Measurements from ENCODE around the gene STXBP5. TPM values are rescaled to one million over a fixed set of nuclear protein-coding genes. Genes with fewer than 3 reads are reported as not detected.

STXBP5 gene
- total and polyA plus RNA-seq, 2 experiments from 2014 or later, result 11.1 to 30.3 TPM

DNA sequence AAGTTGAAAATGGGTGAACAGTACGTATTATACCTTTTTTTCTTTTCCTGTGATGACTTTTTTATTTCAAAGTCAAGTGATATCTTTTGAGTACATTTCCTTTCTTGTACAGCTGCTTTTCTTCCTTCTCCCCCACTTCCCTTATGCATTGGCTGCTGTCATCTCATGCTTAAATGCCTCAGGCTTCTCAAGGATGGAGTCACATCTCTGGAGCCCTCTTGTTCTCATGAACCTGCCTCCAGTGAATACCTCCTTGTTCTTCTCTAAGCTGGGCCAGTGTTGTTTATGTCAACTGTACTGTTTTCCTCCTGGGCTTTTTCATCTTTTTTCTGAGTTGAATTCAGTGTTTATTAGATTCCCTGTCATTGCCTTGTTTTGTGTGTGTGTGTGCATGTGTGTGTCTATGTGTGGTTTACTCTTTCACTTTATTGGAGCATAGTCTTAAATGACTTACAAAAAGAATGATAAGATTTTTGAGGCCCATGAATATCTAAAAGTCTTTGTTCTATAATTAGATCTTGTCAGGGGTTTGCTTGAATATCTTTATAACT lies 23.6 kb downstream of the STXBP5 start:
- H3K27ac ChIP-seq, result no peak overlapping the region
- H3K79me2 ChIP-seq, result peaks cover 40% of the 10 kb centered on the region
- H3K9me3 ChIP-seq (ENCODE audit: low read depth), result no peaks in the 10 kb centered on the region
- no peaks in the 10 kb centered on the region for H4K20me1 ChIP-seq (ENCODE audit: insufficient read depth, poor library complexity, severe bottlenecking)
- H2AFZ ChIP-seq, result no peak overlapping the region
- H3K27me3 ChIP-seq, result no peaks in the 10 kb centered on the region
- H3K4me2 ChIP-seq, result no peak overlapping the region
- no peaks in the 10 kb centered on the region for H3K4me1 ChIP-seq (ENCODE audit: insufficient read depth)
- H3K36me3 ChIP-seq (replicated peaks; ENCODE audit: insufficient read depth, low read depth), result no peaks in the 10 kb centered on the region
- TF ChIP-seq EZH2 (IDR thresholded peaks at IDR 0.05; ENCODE audit: borderline replicate concordance) (no peak), EZH2phosphoT487 (IDR thresholded peaks at IDR 0.05; ENCODE audit: low read depth, severe bottlenecking, unreplicated experiment) (no peak)
- TF ChIP-seq, protein P1, sequence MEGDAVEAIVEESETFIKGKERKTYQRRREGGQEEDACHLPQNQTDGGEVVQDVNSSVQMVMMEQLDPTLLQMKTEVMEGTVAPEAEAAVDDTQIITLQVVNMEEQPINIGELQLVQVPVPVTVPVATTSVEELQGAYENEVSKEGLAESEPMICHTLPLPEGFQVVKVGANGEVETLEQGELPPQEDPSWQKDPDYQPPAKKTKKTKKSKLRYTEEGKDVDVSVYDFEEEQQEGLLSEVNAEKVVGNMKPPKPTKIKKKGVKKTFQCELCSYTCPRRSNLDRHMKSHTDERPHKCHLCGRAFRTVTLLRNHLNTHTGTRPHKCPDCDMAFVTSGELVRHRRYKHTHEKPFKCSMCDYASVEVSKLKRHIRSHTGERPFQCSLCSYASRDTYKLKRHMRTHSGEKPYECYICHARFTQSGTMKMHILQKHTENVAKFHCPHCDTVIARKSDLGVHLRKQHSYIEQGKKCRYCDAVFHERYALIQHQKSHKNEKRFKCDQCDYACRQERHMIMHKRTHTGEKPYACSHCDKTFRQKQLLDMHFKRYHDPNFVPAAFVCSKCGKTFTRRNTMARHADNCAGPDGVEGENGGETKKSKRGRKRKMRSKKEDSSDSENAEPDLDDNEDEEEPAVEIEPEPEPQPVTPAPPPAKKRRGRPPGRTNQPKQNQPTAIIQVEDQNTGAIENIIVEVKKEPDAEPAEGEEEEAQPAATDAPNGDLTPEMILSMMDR (IDR thresholded peaks at IDR 0.05; ENCODE audit: poor library complexity), result no peak
- no peaks in the 10 kb centered on the region for H3K9me2 ChIP-seq (replicated peaks; ENCODE audit: insufficient read depth)
- 97% methylated on average over 1 of the region's 1 CpG for WGBS (ENCODE audit: low lambda C conversion rate, missing lambda C conversion rate)
- H3K4me3 ChIP-seq, result no peak overlapping the region
- no peak for DNase-seq (ENCODE audit: low spot score)

DNA sequence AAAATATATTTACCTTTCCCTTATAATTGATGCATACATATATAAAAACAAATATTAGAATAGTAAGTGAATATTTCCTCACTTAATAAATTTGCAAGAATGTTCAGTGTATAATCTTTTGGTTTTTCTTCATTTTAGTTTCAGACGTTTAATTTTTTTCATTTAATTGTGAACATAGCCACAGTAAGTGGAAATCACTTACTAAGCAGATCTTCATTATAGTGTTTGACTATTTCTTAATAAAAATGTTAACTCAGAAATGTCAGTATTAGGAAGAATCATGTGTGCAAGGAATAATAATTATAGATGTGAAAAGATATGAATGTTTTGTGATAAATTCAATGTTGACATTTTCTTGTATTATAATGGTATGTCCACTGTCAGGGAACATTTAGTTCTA lies 27.4 kb downstream of the STXBP5 start:
- Histone ChIP-seq H4K20me1 (ENCODE audit: insufficient read depth, poor library complexity, severe bottlenecking) (no peaks in the 10 kb centered on the region), H3K9me3 (ENCODE audit: low read depth) (no peaks in the 10 kb centered on the region), H3K27me3 (no peaks in the 10 kb centered on the region), H3K4me3 (no peak overlapping the region), H3K4me1 (ENCODE audit: insufficient read depth) (no peaks in the 10 kb centered on the region), H3K79me2 (peaks cover 17% of the 10 kb centered on the region), H2AFZ (no peak overlapping the region), H3K36me3 (replicated peaks; ENCODE audit: insufficient read depth, low read depth) (no peaks in the 10 kb centered on the region), H3K9me2 (replicated peaks; ENCODE audit: insufficient read depth) (no peaks in the 10 kb centered on the region), H3K27ac (no peak overlapping the region), H3K4me2 (no peak overlapping the region)
- no peak for TF ChIP-seq EZH2 (IDR thresholded peaks at IDR 0.05; ENCODE audit: borderline replicate concordance)
- no peak for DNase-seq (ENCODE audit: low spot score)
- WGBS (ENCODE audit: low lambda C conversion rate, missing lambda C conversion rate), result 91% methylated on average over 1 of the region's 1 CpG

GRCh38 chr6:147234685-147235084 lies 30.5 kb downstream of the STXBP5 start:
- H2AFZ ChIP-seq, result no peak overlapping the region
- H3K79me2 ChIP-seq, result peaks cover 8% of the 10 kb centered on the region
- TF ChIP-seq EZH2phosphoT487 (IDR thresholded peaks at IDR 0.05; ENCODE audit: low read depth, severe bottlenecking, unreplicated experiment) (no peak), EZH2 (IDR thresholded peaks at IDR 0.05; ENCODE audit: borderline replicate concordance) (no peak)
- TF ChIP-seq, protein P1 (IDR thresholded peaks at IDR 0.05; ENCODE audit: poor library complexity), result no peak
- no peaks in the 10 kb centered on the region for H3K4me1 ChIP-seq (ENCODE audit: insufficient read depth)
- H3K4me3 ChIP-seq, result no peak overlapping the region
- WGBS (ENCODE audit: low lambda C conversion rate, missing lambda C conversion rate), result 98% methylated on average over 2 of the region's 2 CpGs
- H3K27ac ChIP-seq, result no peak overlapping the region
- no peaks in the 10 kb centered on the region for H3K9me2 ChIP-seq (replicated peaks; ENCODE audit: insufficient read depth)
- no peaks in the 10 kb centered on the region for H3K36me3 ChIP-seq (replicated peaks; ENCODE audit: insufficient read depth, low read depth)
- H3K4me2 ChIP-seq, result no peak overlapping the region
- no peaks in the 10 kb centered on the region for H4K20me1 ChIP-seq (ENCODE audit: insufficient read depth, poor library complexity, severe bottlenecking)
- no peaks in the 10 kb centered on the region for H3K27me3 ChIP-seq
- H3K9me3 ChIP-seq (ENCODE audit: low read depth), result no peaks in the 10 kb centered on the region
- DNase-seq (ENCODE audit: low spot score), result no peak

GRCh38 chr6:147238164-147238563 lies 33.9 kb downstream of the STXBP5 start:
- no peak overlapping the region for H3K27ac ChIP-seq
- H4K20me1 ChIP-seq (ENCODE audit: insufficient read depth, poor library complexity, severe bottlenecking), result no peaks in the 10 kb centered on the region
- no peaks in the 10 kb centered on the region for H3K9me2 ChIP-seq (replicated peaks; ENCODE audit: insufficient read depth)
- H2AFZ ChIP-seq, result no peak overlapping the region
- H3K4me2 ChIP-seq, result no peak overlapping the region
- no peak overlapping the region for H3K4me3 ChIP-seq
- H3K36me3 ChIP-seq (replicated peaks; ENCODE audit: insufficient read depth, low read depth), result no peaks in the 10 kb centered on the region
- H3K79me2 ChIP-seq, result no peaks in the 10 kb centered on the region
- WGBS (ENCODE audit: low lambda C conversion rate, missing lambda C conversion rate), result 90% methylated on average over 3 of the region's 3 CpGs
- no peak for TF ChIP-seq EZH2 (IDR thresholded peaks at IDR 0.05; ENCODE audit: borderline replicate concordance)
- TF ChIP-seq EZH2phosphoT487 (IDR thresholded peaks at IDR 0.05; ENCODE audit: low read depth, severe bottlenecking, unreplicated experiment), result no peak
- TF ChIP-seq, protein P1 (IDR thresholded peaks at IDR 0.05; ENCODE audit: poor library complexity), result no peak
- DNase-seq (ENCODE audit: low spot score), result no peak
- no peaks in the 10 kb centered on the region for H3K27me3 ChIP-seq
- no peaks in the 10 kb centered on the region for H3K9me3 ChIP-seq (ENCODE audit: low read depth)
- no peaks in the 10 kb centered on the region for H3K4me1 ChIP-seq (ENCODE audit: insufficient read depth)

Measured in hepatocyte (in vitro differentiated cells).